ENCODE results near the gene CCNB1.
"Not testable (repeated sequence)": the region's sequence is repeated elsewhere in the genome, so short reads cannot be mapped to it uniquely, and the experiment has no call there.

Gene CCNB1

GRCh38 chr5:69166686-69167492, at the start of gene CCNB1:
Gene CCNB1 (plus strand): TSS chr5:69167150. CDS start chr5:69167263, 113 bp downstream.
- DNase-seq (ENCODE audit: low spot score) = peak; percentile 98

- DNase-seq (ENCODE audit: low spot score) = peak; percentile 23
Measured at GRCh38 chr5:69129413-69129812, 37.5 kb upstream of the CCNB1 start.

DNA sequence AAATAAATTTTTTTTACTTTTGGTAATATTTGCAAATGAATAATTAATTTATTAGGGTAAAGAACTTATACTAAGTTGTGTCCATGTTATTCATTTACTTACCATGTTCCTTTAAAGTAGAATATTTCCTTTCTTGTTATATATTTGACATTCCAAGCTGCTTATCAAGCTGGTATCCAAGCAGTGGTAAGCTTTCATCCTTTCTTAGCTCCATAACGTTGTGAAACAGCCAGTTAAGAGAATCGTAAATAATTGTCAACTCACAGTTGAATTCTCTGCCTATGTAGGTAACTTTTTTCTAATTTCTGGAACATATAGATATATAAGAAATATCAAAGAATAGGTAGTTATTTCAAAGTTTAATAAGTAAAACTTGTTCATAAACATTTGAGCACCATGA, 36.7 kb upstream of the CCNB1 start:
- DNase-seq (ENCODE audit: low spot score) = no peak

DNA sequence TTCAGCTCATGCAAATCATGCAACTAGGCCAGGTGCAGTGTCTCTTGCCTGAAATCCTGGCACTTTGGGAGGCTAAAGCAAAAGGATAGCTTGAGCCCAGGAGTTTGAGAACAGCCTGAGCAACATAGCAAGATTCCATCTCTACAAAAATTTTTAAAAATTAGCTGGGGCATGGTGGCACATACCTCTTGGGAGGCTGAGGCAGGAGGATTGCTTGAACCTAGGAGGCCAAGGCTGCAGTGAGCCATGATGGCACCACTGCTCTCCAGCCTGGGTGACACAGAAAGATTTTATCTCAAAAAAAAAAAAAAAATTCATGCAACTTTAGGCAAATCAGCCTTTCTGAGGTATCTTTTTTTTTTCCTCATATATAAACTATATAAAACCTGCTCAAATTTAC, 35.6 kb upstream of the CCNB1 start:
- no peak for DNase-seq (ENCODE audit: low spot score)

DNA sequence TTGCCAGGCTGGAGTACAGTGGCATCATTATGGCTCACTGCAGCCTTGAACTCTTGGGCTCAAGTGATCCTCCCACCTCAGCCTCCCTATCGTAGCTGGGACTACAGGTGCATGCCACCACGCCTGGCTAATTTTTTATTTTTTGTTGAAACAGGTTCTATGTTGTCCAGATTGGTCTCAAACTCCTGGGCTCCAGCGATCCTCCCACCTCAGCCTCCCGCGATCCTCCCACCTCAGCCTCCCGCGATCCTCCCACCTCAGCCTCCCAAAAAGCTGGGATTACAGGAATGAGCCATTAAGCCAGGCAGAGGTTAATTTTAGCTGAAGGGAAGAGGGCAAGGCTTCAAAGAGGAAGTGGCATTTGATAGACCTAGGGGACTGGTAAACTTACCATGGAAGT, 32.8 kb upstream of the CCNB1 start:
- DNase-seq (ENCODE audit: low spot score) = no peak

DNA sequence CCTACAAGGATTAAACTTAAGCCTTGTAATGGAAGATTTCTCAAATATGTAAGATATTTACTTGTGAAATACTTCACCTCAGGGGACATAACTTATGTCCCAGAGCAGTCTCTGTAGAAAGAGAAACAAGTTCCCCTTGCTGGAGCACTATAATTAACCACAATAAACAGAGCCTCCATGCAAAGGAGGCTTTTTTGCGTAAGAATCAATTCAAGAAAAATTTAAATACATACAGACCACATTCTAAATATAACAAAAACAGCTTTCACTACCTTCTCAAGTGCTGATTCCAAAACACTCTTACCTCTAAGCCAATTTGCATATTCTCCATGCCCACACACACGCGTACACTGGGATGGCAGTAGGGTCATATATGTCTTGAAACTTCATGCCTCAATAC, 30.7 kb upstream of the CCNB1 start:
- DNase-seq (ENCODE audit: low spot score) = no peak

DNA sequence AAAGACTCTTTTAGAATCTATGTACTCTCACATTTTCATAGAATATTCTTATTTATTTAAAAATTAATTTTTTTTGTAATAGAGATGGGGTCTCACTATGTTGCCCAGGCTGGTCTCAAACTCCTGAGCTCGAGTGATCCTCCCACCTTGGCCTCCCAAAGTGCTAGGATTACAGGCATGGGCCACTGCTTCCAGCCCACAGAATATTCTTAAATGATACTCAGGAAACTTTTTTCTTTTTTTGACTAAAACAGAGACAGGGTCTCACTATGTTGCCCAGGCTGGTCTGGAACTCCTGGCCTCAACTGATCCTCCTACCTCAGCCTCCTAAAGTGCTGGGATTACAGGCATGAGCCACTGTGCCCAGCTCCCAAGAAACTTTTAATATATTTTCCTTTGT, 29.7 kb upstream of the CCNB1 start:
- DNase-seq (ENCODE audit: low spot score) = not testable (repeated sequence)

- DNase-seq (ENCODE audit: low spot score) = no peak
Measured at GRCh38 chr5:69137807-69138206, 29.1 kb upstream of the CCNB1 start.

- DNase-seq (ENCODE audit: low spot score) = no peak
Measured at GRCh38 chr5:69138766-69139165, 28.2 kb upstream of the CCNB1 start.

DNA sequence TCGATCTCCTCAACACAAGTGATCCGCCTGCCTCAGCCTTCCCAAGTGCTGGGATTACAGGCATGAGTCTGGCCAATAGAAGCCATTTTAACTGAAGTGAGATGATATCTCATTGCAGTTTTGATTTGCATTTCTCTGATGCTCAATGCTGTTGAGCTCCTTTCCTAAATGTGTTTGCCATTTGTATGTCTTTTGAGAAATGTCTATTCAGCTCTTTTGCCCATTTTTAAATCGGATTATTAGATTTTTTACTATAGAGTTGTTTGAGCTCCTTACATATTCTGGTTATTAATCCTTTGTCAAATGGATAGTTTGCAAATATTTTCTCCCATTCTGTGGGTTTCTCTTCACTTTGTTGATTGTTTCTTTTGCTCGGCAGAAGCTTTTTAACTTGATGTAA, 26.7 kb upstream of the CCNB1 start:
- not testable (repeated sequence) for DNase-seq (ENCODE audit: low spot score)

DNA sequence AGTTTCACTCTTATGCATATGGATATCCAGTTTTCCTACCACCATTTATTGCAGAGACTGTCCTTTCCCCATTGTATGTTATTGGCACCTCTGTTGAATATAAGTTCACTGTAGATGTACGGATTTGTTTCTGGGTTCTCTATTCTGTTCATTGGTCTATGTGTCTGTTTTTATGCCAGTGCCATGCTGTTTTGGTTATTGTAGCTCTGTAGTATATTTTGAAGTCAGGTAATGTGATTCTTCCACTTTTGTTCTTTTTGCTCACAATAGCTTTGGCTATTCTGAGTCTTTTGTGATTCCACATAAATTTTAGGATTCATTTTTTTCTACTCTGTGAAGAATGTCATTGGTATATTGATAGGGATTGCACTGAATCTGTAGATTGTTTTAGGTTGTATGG, 26.1 kb upstream of the CCNB1 start:
- no peak for DNase-seq (ENCODE audit: low spot score)

- not testable (repeated sequence) for DNase-seq (ENCODE audit: low spot score)
Measured at GRCh38 chr5:69148576-69148975, 18.4 kb upstream of the CCNB1 start.

GRCh38 chr5:69148981-69149675, 17.8 kb upstream of the CCNB1 start:
- no peak for DNase-seq (ENCODE audit: low spot score)

GRCh38 chr5:69149676-69150010, 17.3 kb upstream of the CCNB1 start:
- no peak for DNase-seq (ENCODE audit: low spot score)

DNA sequence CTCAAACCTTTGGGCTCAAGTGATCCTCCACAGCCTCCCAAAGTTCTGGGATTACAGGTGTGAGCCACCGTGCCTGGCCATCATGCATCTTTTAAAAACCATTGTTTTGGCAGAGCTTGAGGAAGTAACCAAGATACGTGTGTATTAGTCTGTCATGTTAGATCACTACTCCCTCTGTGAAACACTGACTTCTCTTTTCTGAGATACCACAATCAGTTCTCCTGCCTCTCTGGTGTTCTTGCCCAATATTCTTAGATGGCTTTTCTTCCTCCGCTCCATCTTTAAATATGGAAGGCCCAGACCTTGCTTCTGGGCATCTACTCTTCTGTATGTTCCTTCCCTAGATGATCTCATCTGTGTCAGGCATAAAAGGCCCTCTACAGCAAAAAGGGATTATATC, 14.2 kb upstream of the CCNB1 start:
- DNase-seq (ENCODE audit: low spot score) = no peak

DNA sequence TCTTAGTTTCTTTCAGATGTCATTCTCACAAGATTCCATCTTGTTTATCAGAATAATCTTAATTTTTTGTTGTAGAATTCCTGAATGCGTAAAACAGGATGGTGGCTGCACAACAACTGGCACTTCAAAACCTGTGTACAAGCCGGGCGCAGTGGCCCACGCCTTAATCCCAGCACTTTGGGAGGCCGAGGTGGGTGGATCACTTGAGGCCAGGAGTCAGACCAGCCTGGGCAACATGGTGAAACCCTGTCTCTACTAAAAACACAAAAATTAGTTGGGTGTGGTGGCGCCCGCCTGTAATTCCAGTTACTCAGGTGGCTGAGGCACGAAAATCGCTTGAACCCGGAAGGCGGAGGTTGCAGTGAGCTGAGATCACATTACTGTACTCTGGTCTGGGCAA, 10.5 kb upstream of the CCNB1 start:
- no peak for DNase-seq (ENCODE audit: low spot score)

- no peak for DNase-seq (ENCODE audit: low spot score)
Measured at GRCh38 chr5:69158039-69158438, 8.9 kb upstream of the CCNB1 start.

DNA sequence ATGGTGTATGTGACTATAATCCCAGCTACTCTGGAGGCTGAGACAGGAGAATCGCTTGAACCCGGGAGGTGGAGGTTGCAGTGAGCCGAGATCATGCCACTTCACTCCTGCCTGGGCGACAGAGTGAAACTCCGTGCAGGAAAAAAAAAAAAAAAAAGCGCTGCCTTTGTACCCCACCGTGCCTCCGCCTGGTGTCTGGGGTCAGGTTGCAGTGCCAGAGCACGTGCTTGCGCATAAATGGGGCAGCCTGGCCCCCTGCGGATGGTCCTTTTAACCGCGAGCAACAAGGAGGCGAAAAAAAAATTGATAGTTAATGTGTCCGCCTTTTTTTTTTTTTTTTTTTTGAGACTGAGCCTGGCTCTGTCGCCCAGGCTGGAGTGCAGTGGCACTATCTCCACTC, 6.3 kb upstream of the CCNB1 start:
- DNase-seq (ENCODE audit: low spot score) = no peak

GRCh38 chr5:69167493-69167855, 524 bp downstream of the CCNB1 start:
- peak; percentile 29 for DNase-seq (ENCODE audit: low spot score)

DNA sequence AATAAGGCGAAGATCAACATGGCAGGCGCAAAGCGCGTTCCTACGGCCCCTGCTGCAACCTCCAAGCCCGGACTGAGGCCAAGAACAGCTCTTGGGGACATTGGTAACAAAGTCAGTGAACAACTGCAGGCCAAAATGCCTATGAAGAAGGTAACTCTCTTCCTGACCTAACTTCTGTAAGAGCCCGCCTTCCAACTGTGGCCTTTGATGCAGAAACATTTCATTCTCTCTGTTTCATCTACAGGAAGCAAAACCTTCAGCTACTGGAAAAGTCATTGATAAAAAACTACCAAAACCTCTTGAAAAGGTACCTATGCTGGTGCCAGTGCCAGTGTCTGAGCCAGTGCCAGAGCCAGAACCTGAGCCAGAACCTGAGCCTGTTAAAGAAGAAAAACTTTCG, 979 bp downstream of the CCNB1 start:
- peak; percentile 14 for DNase-seq (ENCODE audit: low spot score)

- no peak for DNase-seq (ENCODE audit: low spot score)
Measured at GRCh38 chr5:69170495-69170894, 3.5 kb downstream of the CCNB1 start.

- no peak for DNase-seq (ENCODE audit: low spot score)
Measured at GRCh38 chr5:69170969-69171368, 4.0 kb downstream of the CCNB1 start.

DNA sequence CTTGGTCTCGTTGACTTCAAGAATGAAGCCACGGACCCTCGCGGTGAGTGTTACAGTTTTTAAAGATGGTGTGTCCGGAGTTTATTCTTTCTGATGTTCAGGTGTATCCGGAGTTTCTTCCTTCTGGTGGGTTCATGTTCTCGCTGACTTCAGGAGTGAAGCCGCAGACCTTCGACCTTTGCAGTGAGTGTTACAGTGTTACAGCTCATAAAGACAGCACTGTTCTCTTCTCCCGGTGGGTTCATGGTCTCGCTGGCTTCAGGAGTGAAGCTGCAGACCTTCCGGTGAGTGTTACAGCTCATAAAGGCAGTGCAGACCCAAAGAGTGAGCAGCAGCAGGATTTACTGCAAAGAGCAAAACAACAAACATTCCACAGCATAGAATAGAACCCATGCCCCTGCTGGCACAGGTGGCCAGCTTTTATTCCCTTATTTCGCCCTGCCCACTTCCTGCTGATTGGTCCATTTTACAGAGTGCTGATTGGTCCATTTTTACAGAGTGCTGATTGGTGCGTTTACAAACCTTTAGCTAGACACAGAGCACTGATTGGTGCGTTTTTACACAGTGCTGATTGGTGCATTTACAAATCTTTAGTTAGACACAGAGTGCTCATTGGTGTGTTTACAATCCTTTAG, 14.8 kb downstream of the CCNB1 start:
- not testable (repeated sequence) for DNase-seq (ENCODE audit: low spot score)
